Calu3 (cell line): ENCODE data around the gene CCDC172. TPM values are rescaled to one million over a fixed set of nuclear protein-coding genes. Genes with fewer than 3 reads are reported as not detected.

Experiments used
- BruUV-seq: library from RNA; stranded (reverse); fragments of 400-500 nt; replicated peaks from 2 replicates; lab custom pipeline; 2021; lab: Mats Ljungman, UMichigan
- CTCF ChIA-PET: fragments of 300-600 bp; sonication (Branson Sonifier 250); formaldehyde crosslinking; loops from one replicate; lab custom pipeline; 2022; ENCODE audit warnings: antibody characterized with exemption; lab: Charles Lee
- DNase-seq: peaks from one replicate; pipeline ENCODE4 v3.0.0; 2022
- H3K27ac Mint-ChIP-seq: one replicate; pipeline ENCODE4 v1.8.0; 2022; ENCODE audit warnings: mixed read lengths; ENCODE audit not compliant: unreplicated experiment
- H3K27me3 Mint-ChIP-seq: one replicate; pipeline ENCODE4 v1.8.0; 2022; ENCODE audit warnings: mixed read lengths; ENCODE audit not compliant: unreplicated experiment
- H3K36me3 Mint-ChIP-seq: one replicate; pipeline ENCODE4 v1.8.0; 2022; ENCODE audit warnings: mild to moderate bottlenecking, moderate library complexity, mixed read lengths; ENCODE audit not compliant: insufficient read depth, unreplicated experiment
- H3K4me1 Mint-ChIP-seq: one replicate; pipeline ENCODE4 v1.8.0; 2022; ENCODE audit warnings: mild to moderate bottlenecking, low read depth, mixed read lengths; ENCODE audit not compliant: unreplicated experiment
- H3K4me3 Mint-ChIP-seq: one replicate; pipeline ENCODE4 v1.8.0; 2022; ENCODE audit warnings: mild to moderate bottlenecking, low read depth, moderate library complexity, mixed read lengths; ENCODE audit not compliant: unreplicated experiment
- H3K9me3 Mint-ChIP-seq: one replicate; pipeline ENCODE4 v1.8.0; 2022; ENCODE audit warnings: low read depth, mixed read lengths; ENCODE audit not compliant: unreplicated experiment
- intact Hi-C: fragments of 100-400 bp; cut with micrococcal nuclease; formaldehyde crosslinking; loops from one replicate; pipeline ENCODE4 v1.10.0; 2022; ENCODE audit not compliant: unreplicated experiment
- total RNA-seq: library from RNA; stranded (reverse); gene quantifications from 2 replicates; pipeline ENCODE4 v1.2.3, GENCODE V29; 2022
- TF ChIP-seq, protein P1 (sequence below): fragments of 200-600 bp; IDR thresholded peaks from one replicate; pipeline ENCODE4 v1.8.0; 2022; ENCODE audit warnings: antibody characterized with exemption; ENCODE audit not compliant: unreplicated experiment

The CCDC172 gene
- total RNA-seq, 1 experiment from 2014 or later, result not detected

DNA sequence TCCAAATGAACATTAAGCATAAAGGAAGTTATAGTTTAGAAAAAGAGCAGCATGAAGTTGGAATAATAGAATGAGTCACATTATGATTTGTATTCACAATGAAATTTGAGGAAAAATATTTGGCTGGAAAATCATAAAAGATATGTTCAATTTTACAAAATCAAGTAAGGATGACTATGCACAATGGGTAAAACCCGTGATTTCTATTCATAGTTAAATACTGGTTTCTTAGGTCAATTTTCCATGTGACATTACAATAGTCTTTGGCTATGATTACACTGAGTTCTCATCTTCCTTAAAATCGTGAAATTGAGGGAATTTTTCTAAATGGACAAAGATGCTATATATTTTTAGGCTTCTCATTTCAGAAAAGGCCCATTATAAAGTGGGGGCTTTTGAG lies 17.4 kb upstream of the CCDC172 start:
- no peak for DNase-seq
- H3K9me3 Mint-ChIP-seq, result no peaks in the 10 kb centered on the region
- BruUV-seq, result no TSS peak
- H3K27ac Mint-ChIP-seq, result no peak overlapping the region
- H3K4me1 Mint-ChIP-seq, result no peaks in the 10 kb centered on the region
- CTCF ChIA-PET, result no interaction called here
- no peak overlapping the region for H3K4me3 Mint-ChIP-seq
- TF ChIP-seq, protein P1, sequence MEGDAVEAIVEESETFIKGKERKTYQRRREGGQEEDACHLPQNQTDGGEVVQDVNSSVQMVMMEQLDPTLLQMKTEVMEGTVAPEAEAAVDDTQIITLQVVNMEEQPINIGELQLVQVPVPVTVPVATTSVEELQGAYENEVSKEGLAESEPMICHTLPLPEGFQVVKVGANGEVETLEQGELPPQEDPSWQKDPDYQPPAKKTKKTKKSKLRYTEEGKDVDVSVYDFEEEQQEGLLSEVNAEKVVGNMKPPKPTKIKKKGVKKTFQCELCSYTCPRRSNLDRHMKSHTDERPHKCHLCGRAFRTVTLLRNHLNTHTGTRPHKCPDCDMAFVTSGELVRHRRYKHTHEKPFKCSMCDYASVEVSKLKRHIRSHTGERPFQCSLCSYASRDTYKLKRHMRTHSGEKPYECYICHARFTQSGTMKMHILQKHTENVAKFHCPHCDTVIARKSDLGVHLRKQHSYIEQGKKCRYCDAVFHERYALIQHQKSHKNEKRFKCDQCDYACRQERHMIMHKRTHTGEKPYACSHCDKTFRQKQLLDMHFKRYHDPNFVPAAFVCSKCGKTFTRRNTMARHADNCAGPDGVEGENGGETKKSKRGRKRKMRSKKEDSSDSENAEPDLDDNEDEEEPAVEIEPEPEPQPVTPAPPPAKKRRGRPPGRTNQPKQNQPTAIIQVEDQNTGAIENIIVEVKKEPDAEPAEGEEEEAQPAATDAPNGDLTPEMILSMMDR, result no peak
- no peaks in the 10 kb centered on the region for H3K27me3 Mint-ChIP-seq
- intact Hi-C loops, result no loop called here
- H3K36me3 Mint-ChIP-seq, result no peaks in the 10 kb centered on the region

DNA sequence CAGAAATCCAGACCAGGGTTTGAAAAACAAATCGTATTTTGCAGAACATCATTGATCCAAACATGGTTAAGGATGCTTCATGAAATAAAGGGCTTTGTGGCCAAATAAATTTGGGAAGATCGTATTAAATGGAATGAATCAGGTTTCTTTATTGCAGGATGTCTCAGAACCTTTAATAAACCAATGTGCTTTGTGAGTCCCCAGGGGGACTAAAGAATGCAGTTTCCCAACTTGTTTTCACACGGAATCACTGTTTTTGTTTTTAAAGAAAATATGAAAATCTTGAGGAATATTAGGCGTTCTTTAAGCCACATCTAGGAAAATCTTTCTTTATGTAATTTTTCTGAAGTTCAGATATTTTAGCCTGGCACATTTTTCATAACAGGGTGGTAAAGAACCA lies 16.8 kb upstream of the CCDC172 start:
- CTCF ChIA-PET, result no interaction called here
- Mint-ChIP-seq H3K9me3 (no peaks in the 10 kb centered on the region), H3K27ac (no peak overlapping the region), H3K27me3 (no peaks in the 10 kb centered on the region), H3K4me1 (no peaks in the 10 kb centered on the region), H3K36me3 (no peaks in the 10 kb centered on the region), H3K4me3 (no peak overlapping the region)
- BruUV-seq, result no TSS peak
- no peak for DNase-seq
- TF ChIP-seq, protein P1, result no peak
- intact Hi-C loops, result no loop called here

DNA sequence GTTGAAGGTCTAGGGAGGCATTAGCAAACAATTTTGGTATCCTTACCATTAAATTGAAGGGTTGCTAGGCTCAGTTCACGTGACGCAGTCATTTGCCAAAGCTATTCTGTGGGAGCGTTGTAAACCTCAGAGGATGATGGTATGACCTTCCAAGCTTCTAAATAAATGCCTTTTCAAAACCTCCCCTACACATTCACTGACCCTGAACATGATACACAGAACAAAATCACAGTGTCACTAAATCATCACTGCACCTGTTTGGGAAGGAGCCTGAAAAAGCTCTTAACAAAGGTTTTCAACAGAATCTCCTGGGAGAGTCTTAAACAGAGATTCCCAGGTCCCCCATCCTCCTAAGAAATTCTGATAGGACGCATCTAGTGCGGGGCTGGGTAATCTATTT lies 13.2 kb upstream of the CCDC172 start:
- Mint-ChIP-seq H3K27ac (no peak overlapping the region), H3K4me1 (no peaks in the 10 kb centered on the region), H3K27me3 (no peaks in the 10 kb centered on the region), H3K4me3 (no peak overlapping the region), H3K36me3 (no peaks in the 10 kb centered on the region), H3K9me3 (no peaks in the 10 kb centered on the region)
- CTCF ChIA-PET, result no interaction called here
- DNase-seq, result no peak
- intact Hi-C loops, result no loop called here
- BruUV-seq, result no TSS peak
- TF ChIP-seq, protein P1, result no peak

DNA sequence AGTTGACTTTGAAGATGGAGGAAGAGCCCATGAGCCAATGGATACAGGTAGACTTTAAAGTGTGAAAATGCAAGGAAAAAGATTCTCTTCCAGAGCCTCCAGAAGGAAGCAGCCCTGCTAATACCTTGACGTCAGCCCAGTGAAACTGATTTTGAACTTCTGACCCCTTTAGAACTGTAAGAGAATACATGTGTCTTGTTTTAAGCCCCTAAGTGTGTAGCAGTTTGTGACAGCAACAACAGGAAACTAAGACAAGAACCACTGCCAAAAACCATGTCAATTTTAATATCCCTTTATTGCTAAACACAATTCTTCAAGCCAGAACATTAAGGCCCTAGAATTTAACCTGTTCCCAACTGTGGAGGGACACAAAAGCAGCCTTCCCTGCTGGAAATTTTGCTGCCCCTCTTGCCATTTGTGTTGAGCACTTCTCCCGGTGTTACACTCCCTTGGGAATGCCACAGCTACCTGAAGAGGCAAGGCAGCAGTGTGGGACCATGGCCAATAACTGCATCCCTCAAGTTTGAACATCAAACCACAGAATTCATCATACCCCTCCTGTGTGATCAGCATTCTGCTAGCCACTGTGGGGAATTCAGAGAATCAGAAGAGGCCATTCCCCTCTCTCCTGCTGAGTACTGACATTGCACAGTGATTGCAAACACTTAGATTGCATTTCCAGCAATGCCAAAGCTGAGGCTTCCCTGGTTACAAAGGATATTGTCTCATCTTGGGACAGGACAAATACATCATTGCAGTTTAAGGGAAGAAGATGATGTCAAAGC lies 12.3 kb upstream of the CCDC172 start:
- H3K9me3 Mint-ChIP-seq, result no peaks in the 10 kb centered on the region
- H3K27ac Mint-ChIP-seq, result no peak overlapping the region
- intact Hi-C loops, result no loop called here
- H3K27me3 Mint-ChIP-seq, result no peaks in the 10 kb centered on the region
- no peaks in the 10 kb centered on the region for H3K4me1 Mint-ChIP-seq
- H3K4me3 Mint-ChIP-seq, result no peak overlapping the region
- CTCF ChIA-PET, result no interaction called here
- no peak for DNase-seq
- no TSS peak for BruUV-seq
- no peaks in the 10 kb centered on the region for H3K36me3 Mint-ChIP-seq
- TF ChIP-seq, protein P1, result no peak
